ENCODE measurements around the gene IL10. TPM values are rescaled to one million over a fixed set of nuclear protein-coding genes. Genes with fewer than 3 reads are reported as not detected.

IL10 gene
- total and polyA plus RNA-seq, 7 donors, result 1.6 to 16.8 (median 5.4) TPM

- TF ChIP-seq CTCF (IDR thresholded peaks at IDR 0.05), result no peak
- no peak for TF ChIP-seq EP300 (IDR thresholded peaks at IDR 0.05)
- TF ChIP-seq POLR2A (IDR thresholded peaks at IDR 0.05), result no peak
- no peak for TF ChIP-seq POLR2AphosphoS5 (IDR thresholded peaks at IDR 0.05)
- no peak overlapping the region for H3K4me3 ChIP-seq
- no peaks in the 10 kb centered on the region for H3K36me3 ChIP-seq
- intact Hi-C loops (cut with DNase I), result no loop called here
- H3K27ac ChIP-seq, result no peak overlapping the region
- no peak for DNase-seq
- H3K9me3 ChIP-seq, result no peaks in the 10 kb centered on the region
- no peaks in the 10 kb centered on the region for H3K27me3 ChIP-seq
- H3K4me1 ChIP-seq, result no peaks in the 10 kb centered on the region
- 90 to 93% methylated on average over 8 of the region's 8 CpGs for WGBS, 2 donors
Observed at GRCh38 chr1:206796981-206797402, 24.7 kb upstream of the IL10 start.

- H3K4me1 ChIP-seq, result no peaks in the 10 kb centered on the region
- H3K4me3 ChIP-seq, result no peak overlapping the region
- DNase-seq, result no peak
- H3K9me3 ChIP-seq, result no peaks in the 10 kb centered on the region
- TF ChIP-seq POLR2AphosphoS5 (IDR thresholded peaks at IDR 0.05), result no peak
- TF ChIP-seq POLR2A (IDR thresholded peaks at IDR 0.05), result no peak
- no peak for TF ChIP-seq CTCF (IDR thresholded peaks at IDR 0.05)
- no peak for TF ChIP-seq EP300 (IDR thresholded peaks at IDR 0.05)
- intact Hi-C loops (cut with DNase I), result no loop called here
- 81 to 88% methylated on average over 3 of the region's 3 CpGs for WGBS, 2 donors
- no peaks in the 10 kb centered on the region for H3K36me3 ChIP-seq
- H3K27me3 ChIP-seq, result no peaks in the 10 kb centered on the region
- no peak overlapping the region for H3K27ac ChIP-seq
Observed at GRCh38 chr1:206796116-206796515, 23.8 kb upstream of the IL10 start.

GRCh38 chr1:206794294-206794908 is 22.1 kb upstream of the IL10 start:
- Histone ChIP-seq H3K27me3 (no peaks in the 10 kb centered on the region), H3K27ac (no peak overlapping the region), H3K36me3 (no peaks in the 10 kb centered on the region), H3K4me1 (no peaks in the 10 kb centered on the region), H3K4me3 (no peak overlapping the region), H3K9me3 (no peaks in the 10 kb centered on the region)
- 78 to 92% methylated on average over 11 of the region's 11 CpGs for WGBS, 2 donors
- intact Hi-C loops (cut with DNase I), result no loop called here
- TF ChIP-seq CTCF (IDR thresholded peaks at IDR 0.05), result no peak
- no peak for TF ChIP-seq POLR2AphosphoS5 (IDR thresholded peaks at IDR 0.05)
- TF ChIP-seq POLR2A (IDR thresholded peaks at IDR 0.05), result no peak
- TF ChIP-seq EP300 (IDR thresholded peaks at IDR 0.05), result no peak
- no peak for DNase-seq

- intact Hi-C loops (cut with DNase I), result no loop called here
- 73 to 74% methylated on average over 7 of the region's 7 CpGs for WGBS, 2 donors
- Histone ChIP-seq H3K4me1 (no peaks in the 10 kb centered on the region), H3K27ac (no peak overlapping the region), H3K36me3 (no peaks in the 10 kb centered on the region), H3K27me3 (no peaks in the 10 kb centered on the region), H3K9me3 (no peaks in the 10 kb centered on the region), H3K4me3 (no peak overlapping the region)
- TF ChIP-seq EP300 (IDR thresholded peaks at IDR 0.05) (no peak), CTCF (IDR thresholded peaks at IDR 0.05) (no peak), POLR2AphosphoS5 (IDR thresholded peaks at IDR 0.05) (no peak)
- DNase-seq, result no peak
Observed at GRCh38 chr1:206793620-206794019, 21.3 kb upstream of the IL10 start.

Measured in sigmoid colon (tissue), 7 donors.